GM13976 (cell line): ENCODE data around the gene NRP2.
A peak's percentile ranks its signal among the peaks of the same experiment; 100 is the strongest.

Source experiments
- DNase-seq: peaks from one replicate; pipeline ENCODE4 v3.0.0; 2012; ENCODE audit warnings: low spot score
- CTCF ChIP-seq: IDR thresholded peaks from 2 replicates; pipeline ENCODE4 v1.5.1; 2012; ENCODE audit warnings: borderline replicate concordance, mild to moderate bottlenecking; ENCODE audit not compliant: insufficient read depth; ENCODE audit errors: extremely low read depth, missing control alignments, control extremely low read depth
- in situ Hi-C: fragments of 300-500 bp; cut with MboI; formaldehyde crosslinking; loops from one replicate; pipeline ENCODE4 v1.12.0; 2022; ENCODE audit warnings: low sequenced_read_pairs, mixed read lengths, inconsistent platforms; ENCODE audit not compliant: unreplicated experiment

Gene NRP2

GRCh38 chr2:205682239-205682970, at the start of gene NRP2:
TSS of gene NRP2 (plus strand) at chr2:205682501. CDS start at chr2:205683291, 790 bp downstream.
- TF ChIP-seq CTCF: no peak
- peak; percentile 75 for DNase-seq
- in situ Hi-C loops: no loop called here

- DNase-seq: no peak
- in situ Hi-C loops: no loop called here
- no peak for TF ChIP-seq CTCF
Measured at GRCh38 chr2:205633994-205634393, 48.3 kb upstream of the NRP2 start.

- in situ Hi-C loops: no loop called here
- no peak for DNase-seq
- TF ChIP-seq CTCF: no peak
Measured at GRCh38 chr2:205636549-205637319, 45.6 kb upstream of the NRP2 start.

GRCh38 chr2:205637320-205637602, 45.0 kb upstream of the NRP2 start:
- no peak for TF ChIP-seq CTCF
- no peak for DNase-seq
- in situ Hi-C loops: no loop called here

- in situ Hi-C loops: no loop called here
- no peak for TF ChIP-seq CTCF
- DNase-seq: no peak
Measured at GRCh38 chr2:205637779-205638503, 44.4 kb upstream of the NRP2 start.

- no peak for TF ChIP-seq CTCF
- in situ Hi-C loops: no loop called here
- DNase-seq: no peak
Measured at GRCh38 chr2:205640716-205641115, 41.6 kb upstream of the NRP2 start.
